Activated naive CD8-positive, alpha-beta T cell treated with anti-CD3 and anti-CD28 coated beads for 36 hours (primary cell): ENCODE data around the gene PTPRD. TPM values are rescaled to one million over a fixed set of nuclear protein-coding genes. Genes with fewer than 3 reads are reported as not detected.

Source experiments
- DNase-seq: peaks from one replicate; pipeline ENCODE4 v3.0.0; 2021
- H3K27ac Mint-ChIP-seq: one replicate; pipeline ENCODE4 v1.8.0; 2022; ENCODE audit warnings: mild to moderate bottlenecking, moderate library complexity, mixed read lengths
- H3K27me3 Mint-ChIP-seq: one replicate; pipeline ENCODE4 v1.8.0; 2022; ENCODE audit warnings: mild to moderate bottlenecking, mixed read lengths
- H3K36me3 Mint-ChIP-seq: one replicate; pipeline ENCODE4 v1.8.0; 2021; ENCODE audit warnings: mild to moderate bottlenecking, mixed read lengths
- H3K4me1 Mint-ChIP-seq: one replicate; pipeline ENCODE4 v1.8.0; 2021; ENCODE audit warnings: mixed read lengths
- H3K4me3 Mint-ChIP-seq: one replicate; pipeline ENCODE4 v1.8.0; 2022; ENCODE audit warnings: mild to moderate bottlenecking, moderate library complexity, mixed read lengths
- H3K9me3 Mint-ChIP-seq: one replicate; pipeline ENCODE4 v1.8.0; 2022; ENCODE audit warnings: mixed read lengths
- total RNA-seq, 2 experiments: library from RNA; stranded (reverse); gene quantifications; one replicate each; pipeline ENCODE4 v1.2.3, GENCODE V29; 2021

Gene PTPRD
- total RNA-seq, 2 experiments from 2014 or later, result 0.16 to 0.18 TPM

DNA sequence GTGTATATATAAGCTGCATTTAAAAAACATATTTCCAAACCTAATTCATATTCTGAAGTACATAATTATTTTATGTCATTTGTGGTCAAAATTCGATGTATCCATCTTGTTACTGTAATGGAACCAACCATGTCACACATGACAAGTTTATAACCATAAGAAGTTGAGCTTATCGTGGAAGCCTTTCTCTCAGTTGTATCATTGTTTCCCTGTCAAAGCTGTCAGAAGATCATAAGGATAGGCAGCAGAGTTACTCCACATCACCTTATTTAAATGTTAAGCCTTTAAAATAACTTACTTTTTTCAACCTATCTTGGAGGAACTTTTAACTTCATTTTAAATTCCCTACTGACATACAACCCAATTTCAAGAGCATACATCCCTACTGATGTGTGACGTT is 841.5 kb downstream of the PTPRD start:
- no peak for DNase-seq
- H3K27me3 Mint-ChIP-seq, result no peaks in the 10 kb centered on the region
- no peak overlapping the region for H3K4me3 Mint-ChIP-seq
- H3K36me3 Mint-ChIP-seq, result no peaks in the 10 kb centered on the region
- no peak overlapping the region for H3K27ac Mint-ChIP-seq
- H3K4me1 Mint-ChIP-seq, result no peaks in the 10 kb centered on the region
- peaks cover 4% of the 10 kb centered on the region for H3K9me3 Mint-ChIP-seq

DNA sequence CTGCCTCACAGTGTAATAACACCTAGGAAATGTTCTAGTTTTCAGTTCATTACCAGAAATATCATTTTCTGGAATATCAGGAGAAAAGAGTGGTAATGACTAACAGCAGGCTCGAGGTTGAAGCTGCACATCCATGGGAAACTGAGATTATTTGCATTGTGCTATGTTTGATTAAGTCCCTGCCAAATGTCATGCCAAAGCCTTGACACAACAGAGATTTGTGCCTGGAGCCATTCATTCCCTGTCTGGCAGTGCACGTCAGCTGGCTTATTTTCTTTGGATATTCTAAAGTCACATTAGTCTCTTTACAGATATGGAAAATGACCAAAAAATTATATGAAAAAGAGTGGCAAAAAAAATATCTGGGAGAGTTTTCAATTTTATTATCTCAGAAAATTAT is 848.0 kb downstream of the PTPRD start:
- H3K9me3 Mint-ChIP-seq, result peaks cover 9% of the 10 kb centered on the region
- no peaks in the 10 kb centered on the region for H3K36me3 Mint-ChIP-seq
- H3K27ac Mint-ChIP-seq, result no peak overlapping the region
- H3K27me3 Mint-ChIP-seq, result no peaks in the 10 kb centered on the region
- no peak overlapping the region for H3K4me3 Mint-ChIP-seq
- DNase-seq, result no peak
- H3K4me1 Mint-ChIP-seq, result no peaks in the 10 kb centered on the region

DNA sequence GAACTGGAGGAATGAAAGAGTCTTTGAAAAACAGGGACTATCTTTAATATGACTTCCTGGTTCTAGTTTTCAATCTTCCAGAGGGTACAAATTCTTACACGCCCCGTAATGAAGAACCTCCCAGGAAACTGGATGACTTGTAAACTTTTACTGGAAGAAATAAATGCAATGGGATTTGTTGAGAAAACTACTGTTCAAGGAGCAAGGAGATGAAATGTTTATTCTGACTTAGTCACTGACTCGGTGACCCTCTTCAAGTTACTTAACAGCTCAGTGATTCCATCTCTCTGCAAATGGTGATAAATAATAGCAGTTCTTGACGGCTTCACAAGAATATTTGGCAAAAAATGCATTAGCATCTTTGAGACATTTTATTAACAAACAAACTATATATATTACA is 858.6 kb downstream of the PTPRD start:
- Mint-ChIP-seq H3K4me3 (no peak overlapping the region), H3K27ac (no peak overlapping the region), H3K36me3 (no peaks in the 10 kb centered on the region), H3K4me1 (no peaks in the 10 kb centered on the region), H3K9me3 (no peaks in the 10 kb centered on the region), H3K27me3 (no peaks in the 10 kb centered on the region)
- DNase-seq, result no peak

DNA sequence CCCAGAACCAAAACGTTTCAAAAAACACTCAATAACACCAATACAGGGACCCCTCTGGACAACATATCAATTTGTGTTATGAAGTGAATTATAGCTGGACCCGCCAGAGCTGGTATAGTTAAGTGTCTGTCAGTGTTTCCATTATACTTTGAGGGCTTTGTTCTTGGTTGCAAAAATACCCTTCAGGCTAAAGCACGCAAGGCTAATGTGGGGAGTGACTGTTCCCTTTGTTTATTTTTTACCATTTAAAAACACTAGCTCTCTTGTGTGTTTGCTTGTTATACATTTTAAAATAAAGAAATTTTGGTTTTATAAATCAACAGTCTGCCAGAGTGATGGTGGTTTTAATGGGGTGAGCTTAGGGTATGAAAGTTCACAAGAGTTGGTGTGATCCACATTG is 859.5 kb downstream of the PTPRD start:
- no peaks in the 10 kb centered on the region for H3K36me3 Mint-ChIP-seq
- no peak overlapping the region for H3K4me3 Mint-ChIP-seq
- H3K4me1 Mint-ChIP-seq, result no peaks in the 10 kb centered on the region
- DNase-seq, result no peak
- H3K9me3 Mint-ChIP-seq, result no peaks in the 10 kb centered on the region
- no peaks in the 10 kb centered on the region for H3K27me3 Mint-ChIP-seq
- H3K27ac Mint-ChIP-seq, result no peak overlapping the region

DNA sequence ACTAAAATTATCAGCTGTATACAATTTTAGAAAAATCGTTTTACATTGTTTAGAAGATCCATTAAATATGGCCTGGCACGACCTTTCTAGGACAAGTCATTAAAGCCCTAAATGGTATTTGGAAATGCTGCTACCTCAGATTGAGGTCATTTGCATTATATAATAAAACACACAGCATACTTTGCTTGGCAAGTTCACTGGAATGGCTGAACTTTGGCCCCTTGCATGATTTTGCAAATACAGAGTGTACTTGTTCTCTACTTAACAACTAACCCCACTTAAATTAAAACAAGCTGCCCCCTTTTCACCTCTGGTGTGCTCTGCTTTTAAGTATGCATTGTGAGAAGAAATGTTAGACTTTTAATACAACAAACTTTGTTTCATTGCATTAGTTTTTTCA is 860.1 kb downstream of the PTPRD start:
- H3K27me3 Mint-ChIP-seq, result no peaks in the 10 kb centered on the region
- H3K9me3 Mint-ChIP-seq, result no peaks in the 10 kb centered on the region
- no peaks in the 10 kb centered on the region for H3K36me3 Mint-ChIP-seq
- no peak for DNase-seq
- no peaks in the 10 kb centered on the region for H3K4me1 Mint-ChIP-seq
- H3K4me3 Mint-ChIP-seq, result no peak overlapping the region
- H3K27ac Mint-ChIP-seq, result no peak overlapping the region

DNA sequence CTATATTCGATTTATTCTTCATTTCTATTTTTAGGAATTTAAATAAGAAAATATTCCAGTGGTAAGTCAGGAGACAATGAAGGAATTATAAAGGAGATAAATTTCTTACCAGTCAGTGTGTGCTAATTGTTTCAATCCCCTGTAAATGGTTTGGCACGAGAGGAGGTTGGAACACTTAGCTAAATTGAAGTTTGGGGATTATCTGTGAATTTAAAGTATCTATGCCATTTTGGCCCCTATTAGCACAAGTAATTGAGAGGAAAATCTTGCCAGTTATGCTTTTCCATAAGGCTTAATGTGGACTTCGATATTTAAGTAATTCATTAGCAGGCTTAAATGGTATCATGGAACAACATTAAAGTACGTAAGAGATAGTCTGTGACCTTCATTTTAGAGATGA is 860.8 kb downstream of the PTPRD start:
- Mint-ChIP-seq H3K36me3 (no peaks in the 10 kb centered on the region), H3K4me3 (no peak overlapping the region), H3K27me3 (no peaks in the 10 kb centered on the region), H3K9me3 (no peaks in the 10 kb centered on the region), H3K4me1 (no peaks in the 10 kb centered on the region), H3K27ac (no peak overlapping the region)
- DNase-seq, result no peak

DNA sequence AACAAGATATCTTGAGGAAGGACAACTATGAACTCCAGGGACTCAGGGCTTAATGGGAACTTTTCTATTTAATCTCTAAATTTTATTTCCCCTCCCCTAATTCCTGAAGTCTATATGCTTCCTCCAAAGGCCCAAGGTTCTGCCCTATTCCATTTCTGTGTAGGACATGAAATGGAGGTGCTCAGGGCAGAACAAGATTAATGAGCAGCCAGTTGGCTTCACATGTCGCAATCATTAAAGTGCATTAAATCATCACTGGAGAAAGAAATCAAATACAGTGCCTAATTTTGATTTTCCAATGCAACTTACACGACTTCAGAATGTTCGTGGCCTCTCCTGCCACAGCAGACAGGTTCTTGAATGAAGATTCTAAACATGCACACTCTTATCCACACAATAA is 862.1 kb downstream of the PTPRD start:
- Mint-ChIP-seq H3K4me1 (no peaks in the 10 kb centered on the region), H3K27me3 (no peaks in the 10 kb centered on the region), H3K36me3 (no peaks in the 10 kb centered on the region)

DNA sequence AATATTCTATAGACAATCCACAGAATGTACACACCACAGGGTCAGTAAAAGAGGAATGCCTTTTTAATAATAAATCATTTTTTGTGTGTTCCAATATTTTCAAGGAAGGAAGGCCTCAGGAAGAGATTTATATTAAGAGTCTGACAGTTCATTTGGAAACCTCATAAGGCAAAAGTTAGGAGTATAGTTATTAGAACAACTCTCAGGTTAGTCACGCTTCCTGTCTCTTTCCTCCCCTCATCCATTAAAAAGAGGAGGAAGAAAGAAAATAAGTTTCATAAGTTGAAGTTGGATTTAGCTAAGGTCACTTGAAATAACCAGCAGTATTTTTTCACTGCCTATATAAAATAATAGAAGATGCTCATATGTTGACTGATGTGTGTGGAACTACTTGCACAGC is 863.2 kb downstream of the PTPRD start:
- DNase-seq, result no peak
- Mint-ChIP-seq H3K36me3 (no peaks in the 10 kb centered on the region), H3K27ac (no peak overlapping the region), H3K9me3 (no peaks in the 10 kb centered on the region), H3K4me1 (no peaks in the 10 kb centered on the region), H3K27me3 (no peaks in the 10 kb centered on the region), H3K4me3 (no peak overlapping the region)

More for the DNA sequence above, 862.1 kb downstream of the PTPRD start:
- no peaks in the 10 kb centered on the region for H3K9me3 Mint-ChIP-seq
- no peak overlapping the region for H3K27ac Mint-ChIP-seq
- H3K4me3 Mint-ChIP-seq, result no peak overlapping the region
- no peak for DNase-seq

DNA sequence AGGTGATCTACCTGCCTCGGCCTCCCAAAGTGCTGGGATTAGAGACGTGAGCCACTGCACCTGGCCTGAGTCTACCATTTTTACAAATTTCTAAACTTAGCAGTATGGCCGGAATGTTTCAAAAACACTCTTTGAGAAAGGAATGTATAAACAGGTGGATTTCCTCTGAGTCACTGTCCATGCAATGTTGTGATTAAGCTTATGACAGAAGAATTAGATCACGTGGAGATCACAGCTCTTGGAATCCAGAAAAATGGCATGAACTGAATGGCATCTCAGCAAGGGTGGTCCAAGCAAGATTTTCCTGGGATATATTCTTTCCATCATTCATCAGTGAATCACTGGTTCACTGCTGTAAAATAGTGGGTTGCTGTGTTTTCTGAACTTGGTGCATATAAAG is 865.0 kb downstream of the PTPRD start:
- Mint-ChIP-seq H3K9me3 (no peaks in the 10 kb centered on the region), H3K4me3 (no peak overlapping the region), H3K4me1 (no peaks in the 10 kb centered on the region), H3K36me3 (no peaks in the 10 kb centered on the region), H3K27me3 (no peaks in the 10 kb centered on the region), H3K27ac (no peak overlapping the region)
- DNase-seq, result no peak

DNA sequence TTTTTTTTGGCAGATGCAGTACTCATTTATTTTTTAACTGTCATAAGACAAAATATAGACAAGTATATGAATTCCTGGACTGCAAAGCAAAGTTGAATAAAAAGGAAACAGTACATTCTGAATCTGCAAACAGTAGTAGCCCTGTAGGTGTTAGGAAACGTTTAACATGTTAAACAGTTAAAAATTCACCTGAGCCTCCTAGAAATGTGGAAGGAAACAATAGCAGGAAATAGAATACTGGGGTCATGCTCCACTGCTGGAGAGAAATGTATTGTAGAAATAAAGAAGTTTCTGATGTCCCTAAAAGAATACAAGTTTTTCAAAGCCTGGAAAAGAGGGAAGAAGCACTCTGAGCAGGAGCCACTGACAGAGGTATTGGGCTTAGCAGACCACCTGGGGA is 866.0 kb downstream of the PTPRD start:
- Mint-ChIP-seq H3K36me3 (no peaks in the 10 kb centered on the region), H3K4me1 (no peaks in the 10 kb centered on the region), H3K9me3 (no peaks in the 10 kb centered on the region), H3K27ac (no peak overlapping the region), H3K27me3 (no peaks in the 10 kb centered on the region), H3K4me3 (no peak overlapping the region)
- DNase-seq, result no peak

DNA sequence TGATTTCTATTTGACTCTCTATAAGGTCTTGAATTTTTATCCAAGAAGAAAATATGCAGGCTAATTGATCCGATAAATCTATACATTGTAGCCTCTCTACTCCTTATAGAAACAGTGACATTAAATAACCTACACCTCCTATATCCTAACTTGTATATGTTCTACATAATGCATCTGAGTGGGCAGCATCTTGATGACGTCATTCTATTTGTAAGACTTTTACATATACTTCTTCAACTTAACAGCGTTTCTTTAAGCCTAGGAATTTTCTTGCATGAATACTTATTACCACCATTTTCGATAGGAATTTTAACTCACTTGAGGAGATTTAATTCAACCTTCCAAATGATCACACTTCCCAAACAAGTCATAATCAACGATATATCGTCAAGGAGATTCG is 869.0 kb downstream of the PTPRD start:
- DNase-seq, result no peak
- H3K9me3 Mint-ChIP-seq, result peaks cover 1% of the 10 kb centered on the region
- H3K4me1 Mint-ChIP-seq, result no peaks in the 10 kb centered on the region
- no peak overlapping the region for H3K27ac Mint-ChIP-seq
- H3K36me3 Mint-ChIP-seq, result no peaks in the 10 kb centered on the region
- no peak overlapping the region for H3K4me3 Mint-ChIP-seq
- H3K27me3 Mint-ChIP-seq, result no peaks in the 10 kb centered on the region

DNA sequence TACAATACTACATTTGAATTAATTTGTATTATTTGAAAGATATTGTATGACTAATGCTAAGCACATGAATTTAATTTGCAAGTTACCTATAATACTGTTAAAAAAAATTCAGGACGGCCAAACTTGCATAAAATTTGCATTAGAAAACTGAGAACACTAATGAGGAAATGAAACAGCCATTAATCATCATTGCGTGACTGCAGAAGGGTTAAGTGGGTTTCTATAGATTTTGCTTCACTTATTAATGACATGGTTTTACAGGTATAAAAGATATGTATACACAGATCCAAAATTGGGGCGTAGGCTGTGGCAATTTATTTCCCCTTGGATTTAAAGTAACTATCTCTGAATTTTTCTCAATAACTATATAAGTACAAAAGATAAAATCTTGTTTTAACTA is 882.6 kb downstream of the PTPRD start:
- no peaks in the 10 kb centered on the region for H3K9me3 Mint-ChIP-seq

DNA sequence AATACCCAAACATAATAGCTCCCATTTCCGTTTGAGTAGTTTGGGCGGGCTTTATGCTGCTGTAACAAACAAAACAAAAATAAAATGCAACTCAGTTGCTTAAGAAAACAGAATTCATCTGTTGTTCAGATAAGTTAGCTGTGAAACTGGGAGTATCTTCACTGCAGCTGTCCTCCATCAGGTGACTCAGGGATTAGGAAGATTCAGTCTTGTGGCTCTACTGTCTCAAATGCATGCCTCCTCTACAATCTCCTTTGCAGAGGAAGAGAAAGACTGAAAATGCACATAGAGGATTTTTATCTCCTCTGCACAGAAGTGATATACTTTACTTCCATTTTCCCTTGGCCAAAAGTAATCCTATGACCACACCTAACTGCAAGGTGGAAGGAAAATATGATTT is 883.7 kb downstream of the PTPRD start:
- H3K36me3 Mint-ChIP-seq, result no peaks in the 10 kb centered on the region
- no peak overlapping the region for H3K27ac Mint-ChIP-seq
- no peak overlapping the region for H3K4me3 Mint-ChIP-seq
- H3K27me3 Mint-ChIP-seq, result no peaks in the 10 kb centered on the region
- no peak for DNase-seq
- no peaks in the 10 kb centered on the region for H3K4me1 Mint-ChIP-seq
- H3K9me3 Mint-ChIP-seq, result no peaks in the 10 kb centered on the region

More for the DNA sequence above, 882.6 kb downstream of the PTPRD start:
- Mint-ChIP-seq H3K4me3 (no peak overlapping the region), H3K27me3 (no peaks in the 10 kb centered on the region), H3K27ac (no peak overlapping the region), H3K4me1 (no peaks in the 10 kb centered on the region), H3K36me3 (no peaks in the 10 kb centered on the region)
- no peak for DNase-seq

DNA sequence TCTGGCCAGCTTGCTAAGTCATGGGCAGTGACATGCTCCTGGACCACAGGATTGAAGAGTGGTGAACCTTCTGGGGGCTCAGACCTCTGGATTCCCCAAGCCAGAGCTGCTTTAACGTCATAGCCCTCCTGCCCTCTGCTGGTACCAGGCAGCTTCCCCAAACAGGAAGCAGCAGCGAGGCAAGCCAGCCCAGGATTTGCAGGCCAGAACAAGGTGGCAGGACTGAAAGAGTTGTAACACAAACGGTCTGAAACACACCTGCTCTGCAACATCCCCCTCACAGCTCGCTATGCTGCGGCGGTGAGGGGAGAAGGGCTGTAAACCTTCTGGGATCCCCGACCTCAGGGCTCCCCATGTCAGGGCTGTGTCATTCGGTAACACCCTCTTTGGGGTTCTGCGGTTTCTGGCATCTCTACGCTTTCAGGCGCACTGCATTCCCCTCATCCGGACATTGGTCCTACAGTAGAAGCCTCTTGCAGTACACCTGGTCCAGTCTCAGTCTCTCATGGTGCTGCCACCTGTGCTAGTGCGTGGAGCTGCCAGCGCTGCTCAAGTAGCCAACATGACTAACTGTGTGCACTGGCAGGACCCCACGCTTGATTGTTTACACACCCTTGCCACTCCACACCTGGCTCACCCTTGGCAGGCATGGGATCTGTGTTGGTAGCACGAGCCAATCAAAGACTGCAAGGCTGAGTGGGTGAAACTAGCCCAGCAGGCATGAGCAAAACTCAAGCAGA is 893.3 kb downstream of the PTPRD start:
- Mint-ChIP-seq H3K4me3 (no peak overlapping the region), H3K4me1 (no peaks in the 10 kb centered on the region), H3K9me3 (no peaks in the 10 kb centered on the region), H3K27me3 (no peaks in the 10 kb centered on the region), H3K27ac (no peak overlapping the region), H3K36me3 (no peaks in the 10 kb centered on the region)
- DNase-seq, result no peak

DNA sequence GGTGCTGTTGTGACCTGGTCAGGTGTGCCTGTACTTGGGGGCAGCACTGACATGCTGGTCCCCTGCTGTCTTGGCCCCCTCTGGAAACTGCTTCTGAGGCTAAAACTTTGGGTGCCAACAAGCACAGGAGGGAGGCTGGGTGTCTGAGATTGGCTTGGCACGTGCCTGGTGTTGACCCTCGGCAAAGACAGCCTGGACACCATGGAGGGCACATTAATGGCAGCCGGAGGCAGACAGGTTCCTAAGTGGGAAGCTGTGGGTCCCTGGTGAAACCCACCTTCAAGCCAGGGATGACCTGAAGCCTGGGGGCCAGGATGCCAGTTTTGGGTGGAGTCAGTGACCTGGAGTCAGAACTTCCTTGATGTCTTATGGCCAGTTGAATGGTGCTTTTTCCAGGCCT is 894.1 kb downstream of the PTPRD start:
- no peaks in the 10 kb centered on the region for H3K4me1 Mint-ChIP-seq
- no peak for DNase-seq
- H3K27me3 Mint-ChIP-seq, result no peaks in the 10 kb centered on the region
- H3K36me3 Mint-ChIP-seq, result no peaks in the 10 kb centered on the region
- no peak overlapping the region for H3K4me3 Mint-ChIP-seq
- no peak overlapping the region for H3K27ac Mint-ChIP-seq
- H3K9me3 Mint-ChIP-seq, result no peaks in the 10 kb centered on the region

DNA sequence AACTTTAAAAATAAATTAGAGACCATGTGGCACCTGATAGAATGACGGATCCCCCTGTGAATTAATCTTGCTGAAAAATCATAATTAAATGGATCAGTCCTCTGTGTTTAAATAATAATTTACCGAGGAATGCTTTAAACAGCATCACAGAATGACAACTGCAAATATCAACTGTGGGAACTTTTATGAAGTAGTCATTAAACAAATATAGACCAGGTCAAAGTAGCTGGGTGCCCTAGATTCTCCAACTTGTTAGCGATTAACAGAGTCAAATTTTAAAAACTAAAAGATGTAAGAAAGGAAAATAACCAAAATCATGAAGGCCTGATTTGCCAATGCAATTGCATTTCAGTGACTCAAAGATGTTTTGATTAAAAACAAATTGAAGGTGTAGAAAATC is 933.4 kb downstream of the PTPRD start:
- H3K4me3 Mint-ChIP-seq, result no peak overlapping the region
- H3K4me1 Mint-ChIP-seq, result no peaks in the 10 kb centered on the region
- H3K9me3 Mint-ChIP-seq, result no peaks in the 10 kb centered on the region
- no peak overlapping the region for H3K27ac Mint-ChIP-seq
- no peaks in the 10 kb centered on the region for H3K36me3 Mint-ChIP-seq
- H3K27me3 Mint-ChIP-seq, result no peaks in the 10 kb centered on the region
- no peak for DNase-seq
